ENCODE results near the gene STRA6.
"Not testable (repeated sequence)": the region's sequence is repeated elsewhere in the genome, so short reads cannot be mapped to it uniquely, and the experiment has no call there.

The STRA6 gene

DNA sequence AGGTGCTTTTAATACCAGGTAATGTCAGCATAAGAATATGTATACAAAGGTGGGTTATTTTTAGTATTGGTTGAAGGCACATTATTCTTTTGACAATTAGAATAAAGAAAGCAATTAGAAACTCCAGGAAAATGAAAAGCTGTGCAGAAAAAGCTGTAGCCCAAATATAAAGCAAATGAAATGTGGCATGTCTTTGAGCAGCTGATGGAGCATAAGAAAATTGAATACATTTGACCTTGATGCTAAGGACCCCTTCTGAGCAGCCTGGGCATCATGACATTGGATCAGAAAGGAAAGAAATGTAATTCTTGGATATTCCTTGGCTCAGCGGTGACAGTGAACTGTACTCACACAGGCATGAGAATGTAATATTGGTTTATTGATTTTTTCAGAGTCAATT is 37.1 kb downstream of the STRA6 start:
- no peak for DNase-seq (ENCODE audit: low read depth, low spot score)

DNA sequence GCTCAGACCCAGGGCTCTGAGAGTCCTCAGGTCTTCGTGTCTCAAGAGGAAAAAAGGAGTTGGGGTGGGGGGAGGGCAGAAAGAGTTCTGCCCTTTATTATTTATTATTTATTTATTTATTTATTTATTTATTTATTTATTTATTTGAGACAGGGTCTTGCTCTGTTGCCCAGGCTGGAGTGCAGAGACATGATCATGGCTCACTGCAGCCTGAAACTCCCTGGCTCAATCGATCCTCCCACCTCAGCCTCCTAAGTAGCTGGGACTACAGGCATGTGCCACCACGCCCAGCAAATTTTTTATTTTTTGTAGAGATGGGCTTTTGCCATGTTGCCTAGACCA is 40.4 kb downstream of the STRA6 start:
- not testable (repeated sequence) for DNase-seq (ENCODE audit: low read depth, low spot score)

DNA sequence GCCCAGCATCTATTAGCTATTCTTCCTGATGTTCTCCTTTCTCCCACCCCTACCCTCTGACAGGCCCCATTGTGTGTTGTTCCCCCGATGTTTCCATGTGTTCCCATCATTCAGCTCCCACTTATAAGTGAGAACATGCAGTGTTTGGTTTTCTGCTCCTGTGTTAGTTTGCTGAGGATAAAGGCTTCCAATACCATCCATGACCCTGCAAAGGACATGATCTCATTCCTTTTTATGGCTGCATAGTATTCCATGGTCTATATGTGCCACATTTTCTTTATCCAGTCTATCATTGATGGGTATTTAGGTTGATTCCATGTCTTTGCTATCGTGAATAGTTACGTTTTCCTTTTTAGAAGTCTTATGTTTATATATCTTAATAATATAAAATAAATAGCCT is 42.2 kb downstream of the STRA6 start:
- not testable (repeated sequence) for DNase-seq (ENCODE audit: low read depth, low spot score)

DNA sequence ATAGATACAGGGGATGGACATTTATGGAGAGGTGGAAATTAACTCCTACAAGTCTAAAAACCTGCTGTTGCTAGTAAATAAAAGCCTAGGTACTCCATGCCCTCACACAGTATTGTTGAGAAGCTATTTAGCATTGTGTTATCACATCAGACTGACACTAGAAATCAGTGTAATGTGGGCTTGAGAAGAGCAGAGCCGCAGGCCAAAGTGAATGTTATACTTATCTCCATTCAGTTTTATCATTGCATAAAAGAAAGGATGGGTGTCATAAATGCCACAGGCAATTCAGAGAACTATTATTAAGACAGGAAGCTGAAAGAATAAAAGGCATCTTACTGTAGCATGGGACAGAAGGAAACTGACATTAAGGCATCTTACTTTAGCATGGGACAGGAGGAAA is 42.8 kb downstream of the STRA6 start:
- no peak for DNase-seq (ENCODE audit: low read depth, low spot score)

DNA sequence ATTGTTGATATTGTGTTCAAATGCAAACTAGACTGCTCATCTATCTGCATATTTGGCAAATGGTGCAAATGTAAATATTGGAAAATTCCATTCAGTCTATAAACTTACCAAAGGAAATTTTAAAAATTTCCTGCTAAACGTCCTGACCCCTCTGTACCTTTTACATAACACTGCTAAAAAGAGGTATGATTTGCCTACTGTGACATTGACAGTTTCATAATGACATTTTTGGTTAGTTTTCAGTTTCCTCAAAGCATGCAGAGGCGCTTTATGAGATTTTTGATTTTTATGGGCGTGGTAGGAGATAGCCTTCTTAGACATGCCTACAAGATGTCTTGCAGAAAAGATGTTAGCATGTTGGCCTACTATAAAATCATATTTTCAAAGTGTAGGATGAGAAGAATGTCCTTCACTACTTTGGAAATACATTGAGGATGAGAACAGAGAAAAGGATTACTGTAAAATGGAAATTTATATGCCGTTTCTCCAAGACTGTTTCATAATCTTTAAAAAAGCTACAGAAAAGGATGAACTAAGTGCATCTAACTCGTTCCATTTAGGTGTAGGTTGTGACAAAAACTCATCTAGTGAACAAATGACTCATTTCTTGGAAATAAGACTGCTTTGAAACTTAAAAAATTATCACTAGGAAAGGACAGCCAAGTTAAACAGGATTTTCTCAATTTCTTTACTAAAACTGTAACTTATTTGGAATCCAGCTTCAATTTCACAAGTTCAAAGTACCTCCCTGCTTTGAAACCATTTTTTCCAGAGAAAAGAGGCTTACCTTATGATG is 43.5 kb downstream of the STRA6 start:
- no peak for DNase-seq (ENCODE audit: low read depth, low spot score)

DNA sequence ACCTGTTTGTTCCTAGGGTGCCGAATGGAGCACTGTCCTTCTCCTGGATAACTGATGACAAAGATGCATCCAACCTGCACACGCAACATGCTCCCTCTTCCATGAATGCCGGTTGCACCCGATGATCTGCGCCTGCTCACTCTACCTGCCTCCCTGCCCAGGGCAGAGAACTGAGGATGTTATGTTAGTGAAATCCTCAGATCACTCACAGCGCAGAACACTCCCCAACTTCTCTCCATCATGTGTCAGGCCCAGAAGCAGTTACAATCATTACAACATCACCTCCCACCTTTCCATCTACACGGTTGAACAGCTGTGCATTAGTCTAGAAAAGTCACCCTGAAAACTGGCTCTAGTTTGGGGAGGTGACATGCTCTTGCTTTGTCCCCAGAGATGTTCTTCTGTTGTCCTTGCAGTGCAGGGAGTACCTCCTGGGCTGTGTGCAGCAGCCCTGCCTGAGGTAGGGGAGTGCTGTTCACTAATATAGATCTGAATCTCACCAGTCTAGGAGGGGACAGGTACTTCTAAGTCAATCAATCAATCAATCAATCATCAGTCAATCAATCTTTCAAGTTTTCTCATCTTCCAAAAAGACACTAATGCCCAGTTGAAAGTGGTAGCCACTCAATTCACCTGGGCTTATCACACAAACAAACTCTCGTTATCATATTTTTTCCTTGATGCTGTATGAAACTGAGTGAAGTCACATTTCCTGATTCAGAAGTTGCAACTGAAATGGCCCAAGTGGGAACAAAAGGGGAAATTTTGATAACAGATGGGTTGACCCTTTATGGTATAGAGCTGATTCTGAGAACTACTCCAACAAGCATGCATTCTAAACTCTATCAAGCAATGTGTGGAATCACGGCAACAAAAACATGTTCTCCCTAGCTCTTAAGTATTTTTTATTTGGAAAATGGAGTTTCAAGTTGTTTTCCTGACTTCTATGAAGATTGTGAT is 44.4 kb downstream of the STRA6 start:
- DNase-seq (ENCODE audit: low read depth, low spot score): no peak

DNA sequence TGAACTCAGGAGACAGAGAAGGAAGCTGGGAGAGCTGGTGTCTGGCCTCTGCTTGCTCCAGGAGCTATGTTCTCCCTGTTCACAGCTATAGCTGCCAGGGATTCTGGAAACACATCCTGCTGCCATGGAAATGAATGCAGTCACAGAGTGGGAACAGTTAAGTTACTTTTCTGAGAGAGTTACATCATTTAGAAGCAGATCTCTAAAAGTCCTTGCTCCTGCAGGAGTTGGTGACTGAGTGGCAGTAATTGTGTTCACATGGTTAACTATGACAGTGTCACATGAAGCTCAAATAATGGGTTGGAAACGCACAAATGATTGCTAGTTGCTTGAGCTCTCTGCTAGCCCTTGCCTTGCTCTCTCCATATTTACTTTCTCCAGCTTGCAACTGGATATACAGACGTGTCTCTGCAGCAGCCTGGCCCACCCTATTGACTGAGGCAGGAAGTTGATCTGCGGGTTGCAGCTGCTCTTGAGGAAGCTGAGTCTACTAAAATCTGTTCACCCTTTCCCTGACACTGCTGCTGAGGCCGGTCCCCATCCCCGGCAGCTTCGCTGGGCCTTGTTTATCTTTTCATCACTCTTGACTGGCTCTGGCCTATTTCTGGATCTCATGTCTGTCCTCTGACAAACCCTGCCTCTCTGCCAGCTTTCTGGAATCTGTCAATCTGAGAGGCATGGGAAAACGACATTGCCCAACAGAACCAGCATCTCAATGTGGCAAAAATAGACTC is 45.7 kb downstream of the STRA6 start:
- DNase-seq (ENCODE audit: low read depth, low spot score): no peak

DNA sequence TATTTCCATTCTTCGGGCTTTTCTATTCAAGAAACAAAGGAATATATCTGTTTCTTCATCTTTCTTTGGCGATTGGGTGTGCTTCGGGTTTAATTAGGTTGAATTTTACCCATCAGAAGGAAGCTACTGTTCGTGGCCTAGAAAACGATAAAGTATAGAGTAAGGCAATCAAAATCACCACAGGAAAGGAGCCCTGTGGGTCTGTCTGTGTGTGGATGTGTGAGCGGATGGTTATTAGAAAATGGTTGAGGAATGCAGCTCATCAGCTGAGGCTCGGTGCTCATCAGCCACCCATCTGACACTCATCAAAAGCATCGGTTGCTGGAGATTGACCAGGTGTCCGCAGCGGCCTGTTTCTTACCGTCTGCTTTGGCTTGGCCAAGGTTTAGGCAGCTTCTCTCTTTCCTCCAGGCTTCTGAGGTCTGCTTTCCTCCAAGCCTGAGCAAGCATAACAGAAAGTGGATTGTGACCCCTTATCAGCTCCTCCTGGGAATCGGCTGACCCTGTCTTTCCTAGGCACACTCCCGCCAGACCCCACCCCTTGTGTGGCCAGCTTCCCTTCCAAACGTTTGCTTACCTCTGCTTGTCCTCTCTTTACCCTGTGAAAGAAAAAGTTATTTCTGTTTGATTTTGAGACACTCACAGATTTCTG is 46.7 kb downstream of the STRA6 start:
- DNase-seq (ENCODE audit: low read depth, low spot score): no peak

DNA sequence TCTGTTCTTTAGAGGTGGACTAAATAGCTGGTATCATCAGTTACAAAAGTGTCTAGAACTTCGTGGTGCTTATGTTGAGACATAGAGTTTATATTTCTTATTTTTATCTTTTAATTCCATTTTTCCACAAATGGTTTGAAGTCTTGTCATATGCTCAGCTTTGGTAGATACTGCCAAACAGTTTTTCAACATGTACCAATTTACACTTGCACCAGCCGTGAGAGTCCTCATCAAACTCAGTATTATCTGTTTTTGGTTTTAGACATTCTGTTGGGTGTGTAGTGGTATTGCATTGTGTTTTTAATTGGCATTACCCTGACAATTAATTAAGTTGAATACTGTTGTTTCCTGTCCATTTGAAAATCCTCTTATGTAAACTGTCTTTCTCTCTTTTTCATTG is 55.5 kb downstream of the STRA6 start:
- no peak for DNase-seq (ENCODE audit: low read depth, low spot score)

DNA sequence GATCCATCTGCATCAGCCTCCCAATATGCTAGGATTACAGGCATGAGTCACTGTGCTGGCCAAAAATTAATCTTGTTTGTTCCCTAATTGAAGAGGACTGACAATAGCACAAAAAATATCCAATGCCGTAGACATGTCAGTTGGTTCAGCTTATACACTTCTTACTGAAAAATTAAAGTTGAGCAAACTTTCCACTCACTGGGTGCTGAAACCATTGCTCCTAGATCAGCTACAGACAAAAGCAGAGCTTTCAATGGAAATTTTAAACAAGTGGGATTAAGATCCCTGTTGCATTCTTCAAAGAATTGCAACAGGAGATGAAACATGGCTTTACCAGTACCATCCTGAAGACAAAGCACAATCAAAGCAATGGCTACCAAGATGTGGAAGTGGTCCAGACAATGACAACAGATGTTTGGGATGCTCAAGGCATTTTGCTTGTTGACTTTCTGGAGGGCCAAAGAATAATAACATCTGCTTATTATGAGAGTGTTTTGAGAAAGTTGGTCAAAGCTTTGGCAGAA is 56.2 kb downstream of the STRA6 start:
- DNase-seq (ENCODE audit: low read depth, low spot score): no peak

DNA sequence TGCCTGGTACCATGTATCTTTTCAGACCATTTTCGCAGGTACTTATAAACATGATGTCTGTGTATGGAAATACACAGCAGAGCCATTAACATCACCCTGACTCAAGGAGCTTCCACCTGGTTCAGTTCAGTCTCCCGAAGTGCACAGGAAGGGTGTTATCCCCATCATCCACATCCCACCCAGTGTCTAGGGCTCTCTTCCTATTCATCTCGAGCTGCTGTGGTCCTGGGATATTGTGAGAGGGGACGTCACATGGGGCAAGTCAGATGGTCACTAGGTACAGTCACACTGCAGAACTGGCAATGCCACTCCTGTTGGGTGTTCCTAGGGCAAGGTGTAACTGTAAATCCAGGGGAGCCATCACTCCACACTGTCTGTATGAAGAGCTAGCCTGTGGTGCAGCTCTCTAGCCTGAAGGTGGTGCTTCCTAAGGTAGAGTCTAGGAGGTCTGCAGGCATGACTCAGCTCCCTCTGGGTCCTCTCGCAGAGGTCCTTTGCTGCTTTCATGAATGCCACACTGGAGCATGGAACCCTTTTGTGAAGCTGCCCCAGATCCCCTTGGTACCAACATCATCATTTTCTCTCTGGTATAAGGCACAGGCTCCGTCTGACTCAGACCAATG is 58.3 kb downstream of the STRA6 start:
- DNase-seq (ENCODE audit: low read depth, low spot score): no peak

DNA sequence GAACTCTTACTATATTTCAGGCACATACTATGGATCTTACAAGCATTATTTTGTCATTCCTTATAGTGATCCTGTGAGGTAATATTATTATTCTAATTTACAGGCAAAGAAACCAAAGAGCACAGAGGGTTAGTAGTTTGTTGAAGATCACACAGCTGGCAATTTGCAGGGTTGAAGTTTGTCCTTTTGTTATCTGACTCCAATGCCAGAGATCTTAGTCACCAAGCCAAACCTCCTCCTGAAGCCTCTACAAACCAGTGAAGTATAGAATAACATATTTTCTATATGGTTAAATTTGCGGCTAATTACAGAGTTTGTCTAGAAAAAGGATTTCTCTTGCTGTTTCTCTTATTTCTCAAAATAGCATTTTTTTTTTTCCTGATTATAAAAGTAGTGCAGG is 61.0 kb downstream of the STRA6 start:
- no peak for DNase-seq (ENCODE audit: low read depth, low spot score)

DNA sequence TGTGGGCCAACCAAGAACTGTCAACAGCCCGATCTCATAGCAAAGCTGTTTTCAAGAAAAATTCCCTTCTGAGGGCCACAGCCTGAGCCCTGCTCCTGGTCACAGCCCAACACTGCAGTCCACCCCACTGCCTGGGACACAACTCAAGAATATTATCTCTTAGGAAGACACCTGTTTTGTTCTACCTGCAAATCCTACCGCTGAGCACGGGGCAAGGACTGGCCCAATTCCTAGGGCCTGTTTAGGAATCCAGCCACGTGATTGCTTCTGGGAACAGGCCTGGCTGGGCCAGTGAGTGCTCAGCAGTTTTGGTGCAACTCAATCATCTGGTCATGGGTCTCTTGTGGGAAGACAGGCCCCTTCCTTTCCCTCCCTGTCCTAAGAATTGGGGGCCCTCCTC is 63.9 kb downstream of the STRA6 start:
- DNase-seq (ENCODE audit: low read depth, low spot score): no peak

DNA sequence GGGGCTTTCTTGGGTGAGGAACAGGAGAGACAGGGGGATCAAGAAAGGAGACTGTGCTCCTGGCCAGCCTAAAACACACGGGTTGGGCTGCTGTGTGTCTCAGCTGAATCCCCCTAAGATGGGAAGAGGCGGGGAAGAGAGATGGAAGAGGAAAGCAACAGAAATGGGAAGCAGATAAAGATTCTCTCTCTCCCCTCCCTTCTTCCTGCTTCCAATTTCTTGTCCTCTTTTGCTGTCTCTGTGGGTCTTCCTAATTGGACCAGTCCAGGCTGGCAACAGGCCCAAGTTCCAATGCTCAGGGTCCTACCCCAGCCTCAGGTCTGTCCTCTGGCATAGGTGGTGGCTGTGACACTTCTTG is 65.1 kb downstream of the STRA6 start:
- DNase-seq (ENCODE audit: low read depth, low spot score): no peak

DNA sequence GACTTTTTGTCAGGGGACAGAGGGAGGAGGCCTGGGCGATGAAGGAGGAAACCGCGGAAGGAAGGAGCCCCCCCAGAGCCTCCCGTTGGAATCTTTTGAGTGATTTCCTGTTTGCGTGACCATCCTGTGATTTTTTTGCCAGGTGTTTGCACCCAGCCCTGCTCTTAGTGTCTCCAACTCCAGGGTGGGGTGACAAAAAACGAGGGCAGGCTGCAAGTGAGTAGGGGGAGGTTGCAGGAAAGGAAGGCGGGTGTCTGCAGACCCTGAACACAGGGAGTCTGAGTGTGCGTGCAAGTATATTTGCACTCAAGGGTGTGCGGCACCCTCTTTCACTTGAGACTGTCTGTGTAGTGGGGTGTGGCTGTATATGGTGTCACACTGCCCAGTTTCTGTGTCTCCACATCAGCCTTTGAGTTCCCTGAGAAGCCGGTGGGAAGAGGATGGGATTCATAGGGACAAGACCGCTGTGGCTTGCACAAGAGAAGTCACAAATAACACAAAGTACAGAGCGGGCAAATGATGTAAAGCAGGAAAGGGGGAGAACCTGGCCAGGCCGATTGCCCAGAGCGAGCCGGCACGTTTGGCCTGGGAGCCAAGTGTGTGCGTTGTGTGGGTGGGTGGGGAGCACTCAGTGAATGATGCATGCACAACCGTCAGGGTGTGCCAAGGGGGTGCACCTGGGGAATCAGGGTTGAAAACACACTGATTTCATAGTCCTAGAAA is 65.6 kb downstream of the STRA6 start:
- DNase-seq (ENCODE audit: low read depth, low spot score): no peak

DNA sequence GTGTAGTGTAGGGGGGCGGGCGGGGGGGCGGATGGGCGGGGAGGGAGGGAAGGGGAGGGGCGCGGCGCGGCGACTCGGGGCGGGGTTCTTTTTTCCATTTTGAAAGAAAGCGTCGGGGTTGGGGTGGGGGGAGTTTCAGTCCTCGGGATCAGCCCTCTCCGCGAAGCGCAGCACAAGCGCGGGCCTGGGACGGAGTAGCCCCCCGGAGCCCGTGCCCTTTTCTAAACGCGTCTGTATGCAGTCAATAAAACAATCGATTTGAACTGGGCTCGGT is 66.1 kb downstream of the STRA6 start:
- no peak for DNase-seq (ENCODE audit: low read depth, low spot score)

DNA sequence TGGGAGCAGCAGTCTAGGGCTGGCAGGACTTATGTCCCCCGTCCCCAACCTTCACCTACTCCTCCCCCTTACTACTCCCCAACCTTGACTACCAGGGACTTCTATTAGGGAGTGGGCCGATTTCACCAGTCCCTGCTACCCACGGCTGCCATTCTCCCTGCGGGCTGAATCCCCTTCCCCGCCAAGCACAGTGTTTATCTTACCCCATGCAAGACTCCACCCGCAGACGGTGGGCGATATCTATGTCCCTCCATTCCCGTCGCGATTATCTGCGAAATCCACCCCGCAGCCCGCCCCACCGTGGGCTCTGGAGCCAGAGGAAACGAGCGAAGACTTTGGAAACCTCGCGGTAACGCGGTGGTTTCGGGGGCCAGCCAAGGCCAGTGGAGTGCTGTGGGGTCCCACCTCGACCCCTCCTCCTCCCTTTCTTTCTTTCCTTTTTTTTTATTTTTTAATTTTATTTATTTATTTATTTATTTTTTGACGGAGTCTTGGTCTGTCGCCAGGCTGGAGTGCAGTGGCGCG is 67.5 kb downstream of the STRA6 start:
- no peak for DNase-seq (ENCODE audit: low read depth, low spot score)

DNA sequence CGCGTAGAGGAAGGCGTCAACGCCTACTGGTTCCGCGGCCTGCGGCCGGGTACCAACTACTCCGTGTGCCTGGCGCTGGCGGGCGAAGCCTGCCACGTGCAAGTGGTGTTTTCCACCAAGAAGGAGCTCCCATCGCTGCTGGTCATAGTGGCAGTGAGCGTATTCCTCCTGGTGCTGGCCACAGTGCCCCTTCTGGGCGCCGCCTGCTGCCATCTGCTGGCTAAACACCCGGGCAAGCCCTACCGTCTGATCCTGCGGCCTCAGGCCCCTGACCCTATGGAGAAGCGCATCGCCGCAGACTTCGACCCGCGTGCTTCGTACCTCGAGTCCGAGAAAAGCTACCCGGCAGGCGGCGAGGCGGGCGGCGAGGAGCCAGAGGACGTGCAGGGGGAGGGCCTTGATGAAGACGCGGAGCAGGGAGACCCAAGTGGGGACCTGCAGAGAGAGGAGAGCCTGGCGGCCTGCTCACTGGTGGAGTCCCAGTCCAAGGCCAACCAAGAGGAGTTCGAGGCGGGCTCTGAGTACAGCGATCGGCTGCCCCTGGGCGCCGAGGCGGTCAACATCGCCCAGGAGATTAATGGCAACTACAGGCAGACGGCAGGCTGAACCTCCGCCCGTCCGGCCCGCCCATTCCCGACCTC is 68.1 kb downstream of the STRA6 start:
- DNase-seq (ENCODE audit: low read depth, low spot score): no peak

DNA sequence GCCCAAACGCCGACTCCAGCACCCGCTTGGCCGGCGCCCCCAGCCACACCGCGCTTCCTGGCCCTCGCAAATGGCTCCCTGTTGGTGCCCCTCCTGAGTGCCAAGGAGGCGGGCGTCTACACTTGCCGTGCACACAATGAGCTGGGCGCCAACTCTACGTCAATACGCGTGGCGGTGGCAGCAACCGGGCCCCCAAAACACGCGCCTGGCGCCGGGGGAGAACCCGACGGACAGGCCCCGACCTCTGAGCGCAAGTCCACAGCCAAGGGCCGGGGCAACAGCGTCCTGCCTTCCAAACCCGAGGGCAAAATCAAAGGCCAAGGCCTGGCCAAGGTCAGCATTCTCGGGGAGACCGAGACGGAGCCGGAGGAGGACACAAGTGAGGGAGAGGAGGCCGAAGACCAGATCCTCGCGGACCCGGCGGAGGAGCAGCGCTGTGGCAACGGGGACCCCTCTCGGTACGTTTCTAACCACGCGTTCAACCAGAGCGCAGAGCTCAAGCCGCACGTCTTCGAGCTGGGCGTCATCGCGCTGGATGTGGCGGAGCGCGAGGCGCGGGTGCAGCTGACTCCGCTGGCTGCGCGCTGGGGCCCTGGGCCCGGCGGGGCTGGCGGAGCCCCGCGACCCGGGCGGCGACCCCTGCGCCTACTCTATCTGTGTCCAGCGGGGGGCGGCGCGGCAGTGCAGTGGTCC is 68.7 kb downstream of the STRA6 start:
- DNase-seq (ENCODE audit: low read depth, low spot score): no peak
